GM19455 (cell line): ENCODE measurements around the gene RHBDL3.
A peak's percentile ranks its signal among the peaks of the same experiment; 100 is the strongest.
"Not testable (repeated sequence)": the region's sequence is repeated elsewhere in the genome, so short reads cannot be mapped to it uniquely, and the experiment has no call there.

Experiments
- ATAC-seq: cut with Tn5 transposase; IDR thresholded peaks from one replicate; pipeline ENCODE4 v1.9.1; 2021; ENCODE audit not compliant: unreplicated experiment

Gene RHBDL3

GRCh38 chr17:32323046-32323445 lies 57.4 kb downstream of the RHBDL3 start:
- no peak for ATAC-seq

- no peak for ATAC-seq
Observed at GRCh38 chr17:32323811-32324491, 58.3 kb downstream of the RHBDL3 start.

- no peak for ATAC-seq
Observed at GRCh38 chr17:32327911-32328310, 62.3 kb downstream of the RHBDL3 start.

GRCh38 chr17:32330147-32330546 lies 64.5 kb downstream of the RHBDL3 start:
- ATAC-seq: no peak

GRCh38 chr17:32331243-32332040 lies 65.8 kb downstream of the RHBDL3 start:
- no peak for ATAC-seq

- no peak for ATAC-seq
Observed at GRCh38 chr17:32333187-32333586, 67.6 kb downstream of the RHBDL3 start.

- ATAC-seq: no peak
Observed at GRCh38 chr17:32335046-32335445, 69.4 kb downstream of the RHBDL3 start.

- no peak for ATAC-seq
Observed at GRCh38 chr17:32335687-32336086, 70.1 kb downstream of the RHBDL3 start.

- peak; percentile 15 for ATAC-seq
Observed at GRCh38 chr17:32341141-32341856, 75.7 kb downstream of the RHBDL3 start.

- peak; percentile 73 for ATAC-seq
Observed at GRCh38 chr17:32341857-32342602, 76.4 kb downstream of the RHBDL3 start, which contains the start of gene C17orf75. TSS of gene C17orf75 (minus strand) at chr17:32342173. CDS start at chr17:32342139, 34 bp downstream.

GRCh38 chr17:32342603-32343325 lies 77.1 kb downstream of the RHBDL3 start:
- ATAC-seq: no peak

- no peak for ATAC-seq
Observed at GRCh38 chr17:32345951-32346600, 80.4 kb downstream of the RHBDL3 start.

- ATAC-seq: no peak
Observed at GRCh38 chr17:32348483-32348800, 82.8 kb downstream of the RHBDL3 start.

GRCh38 chr17:32349503-32349853 lies 83.8 kb downstream of the RHBDL3 start:
- ATAC-seq: peak; percentile 5

GRCh38 chr17:32349854-32350665 lies 84.4 kb downstream of the RHBDL3 start, which contains the start of gene ZNF207:
TSS of gene ZNF207 (plus strand) at chr17:32350157. CDS start at chr17:32350286, 129 bp downstream.
- peak; percentile 83 for ATAC-seq

GRCh38 chr17:32350666-32351418 lies 85.2 kb downstream of the RHBDL3 start:
- peak; percentile 15 for ATAC-seq

GRCh38 chr17:32352734-32353133 lies 87.1 kb downstream of the RHBDL3 start:
- ATAC-seq: not testable (repeated sequence)

- no peak for ATAC-seq
Observed at GRCh38 chr17:32355649-32356377, 90.2 kb downstream of the RHBDL3 start.
